ENCODE results near the gene ECHDC1.

DNA sequence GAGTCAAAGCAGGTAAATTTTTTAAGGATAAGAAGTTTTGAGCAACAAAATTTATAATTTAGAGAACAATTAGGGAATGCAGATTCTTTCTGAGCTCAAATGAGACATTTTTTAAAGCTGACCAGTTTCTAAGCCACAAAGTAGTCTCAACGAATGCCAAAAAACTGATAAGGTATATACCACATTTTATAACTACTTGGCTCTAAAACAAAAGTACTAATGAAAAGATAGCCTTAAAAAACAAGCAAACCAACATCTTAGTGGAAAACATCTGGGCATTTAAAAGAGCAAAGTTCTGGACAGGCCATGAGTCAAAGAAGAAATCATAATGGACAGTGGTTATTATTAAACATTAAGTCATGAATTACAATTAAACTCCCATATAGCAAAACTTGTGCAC, 99.9 kb downstream of the ECHDC1 start:
- TF ChIP-seq, protein P1, sequence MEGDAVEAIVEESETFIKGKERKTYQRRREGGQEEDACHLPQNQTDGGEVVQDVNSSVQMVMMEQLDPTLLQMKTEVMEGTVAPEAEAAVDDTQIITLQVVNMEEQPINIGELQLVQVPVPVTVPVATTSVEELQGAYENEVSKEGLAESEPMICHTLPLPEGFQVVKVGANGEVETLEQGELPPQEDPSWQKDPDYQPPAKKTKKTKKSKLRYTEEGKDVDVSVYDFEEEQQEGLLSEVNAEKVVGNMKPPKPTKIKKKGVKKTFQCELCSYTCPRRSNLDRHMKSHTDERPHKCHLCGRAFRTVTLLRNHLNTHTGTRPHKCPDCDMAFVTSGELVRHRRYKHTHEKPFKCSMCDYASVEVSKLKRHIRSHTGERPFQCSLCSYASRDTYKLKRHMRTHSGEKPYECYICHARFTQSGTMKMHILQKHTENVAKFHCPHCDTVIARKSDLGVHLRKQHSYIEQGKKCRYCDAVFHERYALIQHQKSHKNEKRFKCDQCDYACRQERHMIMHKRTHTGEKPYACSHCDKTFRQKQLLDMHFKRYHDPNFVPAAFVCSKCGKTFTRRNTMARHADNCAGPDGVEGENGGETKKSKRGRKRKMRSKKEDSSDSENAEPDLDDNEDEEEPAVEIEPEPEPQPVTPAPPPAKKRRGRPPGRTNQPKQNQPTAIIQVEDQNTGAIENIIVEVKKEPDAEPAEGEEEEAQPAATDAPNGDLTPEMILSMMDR (IDR thresholded peaks at IDR 0.05; ENCODE audit: insufficient read depth, low read depth, low read length) = no peak
- no peak for TF ChIP-seq EZH2 (IDR thresholded peaks at IDR 0.05; ENCODE audit: insufficient read depth, low read length)
